Amniotic stem cell (primary cell): ENCODE results near the gene DRAP1.
"Not testable (repeated sequence)": the region's sequence is repeated elsewhere in the genome, so short reads cannot be mapped to it uniquely, and the experiment has no call there.

Experiments used
- DNase-seq: peaks from one replicate; lab custom pipeline; 2025; lab: John Stamatoyannopoulos, UW

The DRAP1 gene

GRCh38 chr11:65931773-65932557 lies 12.7 kb downstream of the DRAP1 start:
- DNase-seq = no peak

GRCh38 chr11:65932558-65932919 lies 13.3 kb downstream of the DRAP1 start:
- DNase-seq = no peak

DNA sequence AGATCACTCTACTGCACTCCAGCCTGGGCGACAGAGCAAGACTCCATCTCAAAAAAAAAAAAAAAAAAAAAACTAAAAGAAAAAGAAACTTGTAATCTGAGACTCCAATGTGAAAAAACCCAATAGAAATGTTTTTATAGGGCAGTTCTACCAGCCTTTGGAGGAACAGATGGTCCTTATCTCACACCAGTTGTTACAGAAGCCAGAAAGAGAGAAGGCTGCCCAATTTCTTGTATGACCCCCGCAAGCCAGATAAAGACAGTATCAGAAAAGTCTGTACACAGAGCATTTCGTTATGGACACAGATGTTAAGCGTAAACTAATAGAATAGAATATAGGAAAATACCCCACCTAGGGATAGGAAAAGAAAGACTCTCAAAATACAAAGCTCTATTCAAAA lies 14.8 kb downstream of the DRAP1 start:
- no peak for DNase-seq

DNA sequence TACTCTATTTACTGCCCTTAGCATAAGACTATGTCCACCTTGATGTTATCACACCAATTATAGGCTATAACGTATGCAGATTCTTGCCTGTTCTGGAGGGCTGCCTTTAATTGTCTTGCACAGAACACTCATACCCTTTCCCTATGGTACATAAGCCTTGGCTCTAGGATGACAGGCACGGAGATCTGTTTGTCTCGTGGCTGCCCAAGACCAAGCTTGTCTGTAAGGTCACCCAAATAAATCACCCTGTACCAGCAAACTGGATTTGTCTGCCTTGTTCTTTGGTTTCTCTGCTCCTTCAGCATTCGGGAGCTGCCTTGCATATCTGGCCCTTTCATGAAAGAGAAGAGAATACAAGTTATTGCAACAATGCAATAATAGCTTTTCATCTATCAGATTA lies 18.5 kb downstream of the DRAP1 start:
- DNase-seq = no peak

GRCh38 chr11:65941720-65942310 lies 22.6 kb downstream of the DRAP1 start:
- no peak for DNase-seq

DNA sequence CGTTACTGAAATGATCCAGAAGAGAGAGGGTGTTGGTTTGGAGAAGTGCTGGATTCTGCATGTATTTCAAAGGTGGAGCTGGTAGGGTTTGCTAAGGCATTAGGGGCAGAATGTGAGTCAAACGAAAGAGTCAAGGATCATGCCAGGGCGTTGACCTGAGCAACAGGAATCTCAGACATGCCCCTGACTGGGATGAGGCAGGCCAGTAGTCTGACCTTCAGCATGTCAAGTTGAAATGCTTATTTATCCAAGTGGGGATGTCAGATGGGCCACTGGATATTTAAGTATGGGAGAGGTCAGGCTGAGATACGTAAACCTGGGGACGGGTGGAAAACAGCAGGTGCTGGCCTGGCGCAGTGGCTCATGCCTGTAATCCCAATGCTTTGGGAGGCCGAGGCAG lies 23.3 kb downstream of the DRAP1 start:
- no peak for DNase-seq

GRCh38 chr11:65944191-65944590 lies 25.0 kb downstream of the DRAP1 start:
- no peak for DNase-seq

DNA sequence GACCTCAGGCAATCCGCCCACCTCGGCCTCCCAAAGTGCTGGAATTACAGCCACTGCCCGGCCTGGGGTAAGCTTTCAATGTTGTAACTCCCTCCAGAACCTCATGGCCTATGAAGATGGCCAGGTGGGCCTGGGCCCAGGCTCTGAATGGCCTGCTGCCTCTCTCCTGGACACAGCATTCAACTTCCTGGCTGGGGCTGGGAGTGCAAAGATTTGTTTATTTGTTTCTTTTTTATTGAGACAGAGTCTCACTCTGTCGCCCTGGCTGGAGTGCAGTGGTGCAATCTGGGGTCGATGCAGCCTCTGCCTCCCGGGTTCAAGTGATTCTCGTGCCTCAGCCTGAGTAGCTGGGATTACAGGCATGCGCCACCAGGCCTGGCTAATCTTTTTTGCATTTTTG lies 25.5 kb downstream of the DRAP1 start:
- no peak for DNase-seq

- no peak for DNase-seq
Measured at GRCh38 chr11:65945430-65945911, 26.2 kb downstream of the DRAP1 start, which contains the start of gene TSGA10IP. Gene TSGA10IP (plus strand): TSS chr11:65945480. CDS start chr11:65945676, 196 bp downstream.

GRCh38 chr11:65945941-65946558 lies 26.8 kb downstream of the DRAP1 start:
- DNase-seq = no peak

- no peak for DNase-seq
Measured at GRCh38 chr11:65946655-65947054, 27.4 kb downstream of the DRAP1 start.

GRCh38 chr11:65947133-65947532 lies 27.9 kb downstream of the DRAP1 start:
- no peak for DNase-seq

- DNase-seq = no peak
Measured at GRCh38 chr11:65947603-65948125, 28.4 kb downstream of the DRAP1 start.

DNA sequence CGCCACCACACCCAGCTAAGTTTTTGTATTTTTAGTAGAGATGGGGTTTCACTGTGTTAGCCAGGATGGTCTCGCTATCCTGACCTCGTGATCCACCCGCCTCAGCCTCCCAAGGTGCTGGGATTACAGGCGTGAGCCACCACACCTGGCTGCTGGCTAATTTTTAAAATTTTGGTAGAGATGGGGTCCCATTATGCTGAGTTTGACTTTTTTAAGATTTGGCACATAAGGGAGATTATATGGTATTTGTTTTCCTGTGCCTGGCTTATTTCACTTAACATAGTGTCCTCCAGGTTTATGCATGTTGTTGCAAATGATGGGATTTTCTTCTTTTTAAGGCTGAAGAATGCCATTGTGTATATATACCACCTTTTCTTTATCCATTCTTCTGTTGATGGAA lies 31.5 kb downstream of the DRAP1 start:
- DNase-seq = not testable (repeated sequence)

DNA sequence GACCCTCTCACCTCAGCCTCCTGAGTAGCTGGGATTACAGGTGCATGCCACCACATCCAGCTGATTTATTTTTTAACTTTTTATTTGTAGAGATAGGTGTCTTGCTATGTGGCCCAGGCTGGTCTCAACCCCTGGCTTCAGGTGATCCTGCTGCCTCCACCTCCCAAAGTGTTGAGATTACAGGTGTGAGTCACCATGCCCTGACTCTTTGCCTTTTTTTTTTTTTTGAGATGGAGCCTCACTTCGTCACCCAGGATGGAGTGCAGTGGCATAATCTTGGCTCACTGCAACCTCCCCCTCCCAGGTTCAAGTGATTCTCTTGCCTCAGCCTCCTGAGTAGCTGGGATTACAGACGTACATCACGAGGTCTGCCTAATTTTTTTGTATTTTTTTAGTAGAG lies 32.4 kb downstream of the DRAP1 start:
- DNase-seq = not testable (repeated sequence)

- DNase-seq = no peak
Measured at GRCh38 chr11:65952052-65952521, 32.9 kb downstream of the DRAP1 start.

- DNase-seq = no peak
Measured at GRCh38 chr11:65953471-65953870, 34.2 kb downstream of the DRAP1 start.

- no peak for DNase-seq
Measured at GRCh38 chr11:65954771-65955170, 35.5 kb downstream of the DRAP1 start.

DNA sequence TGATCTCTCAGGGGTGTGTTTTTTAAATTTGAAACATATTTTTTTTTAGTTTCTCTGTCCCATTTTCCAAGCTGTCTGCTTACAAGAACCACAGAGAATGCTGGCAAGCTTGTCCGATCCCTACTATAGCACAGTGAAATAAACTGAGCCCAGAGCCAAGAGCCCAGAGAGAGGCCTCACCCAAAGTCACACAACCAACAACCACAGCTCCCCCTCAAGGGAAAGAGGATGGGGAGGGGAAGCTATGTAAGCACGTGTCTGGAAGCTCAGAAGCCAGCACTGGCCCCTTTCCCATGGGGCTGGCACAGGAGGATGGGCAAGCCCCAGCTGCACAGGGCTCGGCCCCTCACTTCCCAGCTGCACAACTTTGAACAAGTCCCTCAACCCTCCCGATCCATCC lies 39.1 kb downstream of the DRAP1 start:
- DNase-seq = no peak

- DNase-seq = no peak
Measured at GRCh38 chr11:65958774-65959420, 39.7 kb downstream of the DRAP1 start.

DNA sequence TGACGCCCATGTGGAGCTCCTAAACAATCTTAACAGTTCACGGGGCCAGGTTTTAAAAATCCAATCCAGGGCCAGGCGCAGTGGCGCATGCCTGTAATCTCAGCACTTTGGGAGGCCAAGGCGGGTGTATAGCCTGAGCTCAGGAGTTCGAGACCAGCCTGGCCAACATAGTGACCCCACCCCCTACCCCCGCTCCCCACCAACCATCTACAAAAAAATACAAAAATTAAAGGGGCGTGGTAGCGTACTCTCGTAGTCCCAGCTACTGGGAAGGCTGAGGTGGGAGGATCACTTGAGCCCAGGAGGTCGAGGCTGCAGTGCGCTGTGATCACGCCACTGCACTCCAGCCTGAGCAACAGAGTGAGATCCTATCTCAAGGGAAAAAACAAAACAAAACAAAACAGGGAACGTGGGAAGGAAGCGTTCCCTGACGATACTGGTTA lies 41.6 kb downstream of the DRAP1 start:
- DNase-seq = no peak
